ENCODE results near the gene RHOC.

RHOC gene

DNA sequence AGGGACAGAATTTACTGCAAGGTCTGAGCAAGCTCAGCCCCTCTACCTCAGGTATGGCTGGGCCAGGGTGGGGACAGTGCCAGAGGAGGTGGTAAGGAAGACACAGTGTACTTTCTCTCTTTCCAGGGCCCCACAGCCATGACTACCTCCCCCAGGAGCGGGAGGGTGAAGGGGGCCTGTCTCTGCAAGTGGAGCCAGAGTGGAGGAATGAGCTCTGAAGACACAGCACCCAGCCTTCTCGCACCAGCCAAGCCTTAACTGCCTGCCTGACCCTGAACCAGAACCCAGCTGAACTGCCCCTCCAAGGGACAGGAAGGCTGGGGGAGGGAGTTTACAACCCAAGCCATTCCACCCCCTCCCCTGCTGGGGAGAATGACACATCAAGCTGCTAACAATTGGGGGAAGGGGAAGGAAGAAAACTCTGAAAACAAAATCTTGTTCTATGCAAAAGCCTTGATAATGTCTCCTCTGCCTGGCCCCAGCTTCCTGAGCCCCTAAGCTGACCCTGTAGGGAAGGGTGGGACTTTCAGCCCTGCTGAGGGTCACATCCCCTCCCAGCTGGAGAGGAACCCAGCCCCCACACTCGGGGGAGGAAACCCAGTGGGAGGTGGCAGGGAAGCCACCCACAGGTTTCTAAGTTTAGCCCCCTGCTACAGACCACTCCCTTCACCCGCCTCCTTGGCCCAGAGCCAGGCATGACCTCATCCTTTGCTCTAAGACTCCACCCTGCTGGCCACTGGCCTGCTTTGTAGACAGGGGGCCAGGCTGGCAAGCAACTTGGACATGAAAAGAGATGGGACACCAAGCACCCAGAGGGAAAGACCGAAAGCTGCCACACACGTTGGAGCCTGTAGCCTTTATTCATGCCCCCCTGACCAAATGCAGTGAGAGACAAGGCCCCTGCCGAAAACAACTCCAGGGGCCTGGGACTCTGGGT is 6.4 kb downstream of the RHOC start:
- DNase-seq = peak; percentile 67 to 74

DNA sequence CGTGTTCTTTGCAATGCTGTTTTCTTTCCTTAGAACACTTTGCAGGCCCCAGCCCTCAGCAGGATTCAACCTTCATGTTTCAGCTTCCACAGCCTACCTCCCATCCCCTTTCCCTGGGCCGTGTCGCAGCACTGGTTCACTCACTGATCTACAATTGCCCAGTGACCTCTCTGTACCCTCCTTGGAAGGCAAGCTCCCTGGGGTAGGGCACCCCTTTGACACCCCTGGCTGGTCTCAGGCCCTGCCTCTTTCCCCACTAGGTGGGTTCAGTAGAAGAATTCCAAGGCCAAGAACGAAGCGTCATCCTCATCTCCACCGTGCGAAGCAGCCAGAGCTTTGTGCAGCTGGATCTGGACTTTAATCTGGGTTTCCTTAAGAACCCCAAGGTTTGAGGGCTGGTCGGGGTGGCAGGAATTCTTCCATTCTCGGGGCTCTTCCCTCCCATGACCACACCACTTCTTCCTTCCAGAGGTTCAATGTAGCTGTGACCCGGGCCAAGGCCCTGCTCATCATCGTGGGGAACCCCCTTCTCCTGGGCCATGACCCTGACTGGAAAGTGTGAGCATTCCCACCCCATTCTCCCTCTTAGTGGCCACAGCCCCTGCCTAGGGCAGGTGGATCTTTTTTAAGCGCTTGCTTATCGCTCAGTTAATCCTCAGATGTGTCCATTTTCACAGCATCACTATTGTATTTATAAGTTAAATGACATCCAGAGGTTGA is 7.3 kb downstream of the RHOC start:
- no peak for DNase-seq

DNA sequence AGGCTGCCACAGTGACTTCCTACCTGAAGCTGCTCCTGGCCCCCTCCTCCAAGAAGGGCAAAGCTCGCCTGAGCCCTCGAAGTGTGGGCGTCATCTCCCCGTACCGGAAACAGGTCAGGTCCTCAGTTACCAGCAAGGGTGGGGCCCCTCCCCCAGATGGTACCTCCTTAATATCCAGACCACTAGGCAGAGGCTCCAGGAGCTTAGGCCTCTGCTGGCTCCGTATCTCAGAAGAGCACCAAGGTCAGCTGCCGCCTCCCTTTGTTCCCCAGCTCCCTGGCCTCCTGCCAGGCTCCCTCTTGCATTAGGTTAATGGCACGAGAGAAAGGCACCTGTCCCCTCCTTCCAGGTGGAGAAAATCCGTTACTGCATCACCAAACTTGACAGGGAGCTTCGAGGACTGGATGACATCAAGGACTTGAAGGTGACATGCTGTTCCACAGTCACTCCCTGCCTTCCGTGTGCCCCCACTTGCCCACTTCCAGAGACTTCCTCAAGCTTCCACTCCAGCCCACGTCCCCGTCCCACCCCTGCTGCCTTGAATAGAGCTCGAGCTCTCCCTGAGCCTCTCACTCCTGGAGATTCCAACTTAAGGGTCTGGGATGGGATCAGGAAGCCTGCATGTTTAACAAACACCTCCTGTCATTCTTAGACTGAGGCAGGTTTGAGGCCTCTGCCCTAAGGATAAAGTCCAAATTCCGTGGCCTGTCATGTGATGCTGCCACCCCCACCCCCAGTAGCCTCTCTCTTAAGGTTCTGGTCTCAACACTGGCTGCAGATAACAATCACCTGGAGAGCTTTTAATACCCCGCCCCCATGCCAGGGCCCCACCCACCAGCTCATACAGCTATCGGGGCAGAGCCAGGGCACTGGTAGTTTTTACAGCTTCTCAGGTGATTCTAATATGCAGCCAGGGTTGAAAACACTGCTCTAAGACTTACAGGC is 8.3 kb downstream of the RHOC start:
- no peak for DNase-seq

DNA sequence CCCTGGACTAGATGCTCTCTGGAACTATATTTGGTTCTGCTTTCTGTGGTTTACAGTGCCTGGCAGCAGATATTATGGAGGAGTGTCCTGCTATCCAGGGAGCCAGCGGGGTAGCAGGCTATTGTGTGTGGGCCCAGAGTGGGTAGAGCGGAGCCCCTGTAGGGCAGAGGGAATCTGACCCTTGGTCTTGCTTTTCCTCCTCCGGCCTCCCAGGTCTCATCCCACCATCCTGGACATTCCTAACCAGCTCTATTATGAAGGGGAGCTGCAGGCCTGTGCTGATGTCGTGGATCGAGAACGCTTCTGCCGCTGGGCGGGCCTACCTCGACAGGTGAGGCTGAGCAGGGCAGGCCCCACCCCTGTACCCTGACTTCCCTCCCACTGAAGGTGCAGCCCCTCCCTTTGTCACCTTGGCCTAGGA is 9.1 kb downstream of the RHOC start:
- DNase-seq = no peak

DNA sequence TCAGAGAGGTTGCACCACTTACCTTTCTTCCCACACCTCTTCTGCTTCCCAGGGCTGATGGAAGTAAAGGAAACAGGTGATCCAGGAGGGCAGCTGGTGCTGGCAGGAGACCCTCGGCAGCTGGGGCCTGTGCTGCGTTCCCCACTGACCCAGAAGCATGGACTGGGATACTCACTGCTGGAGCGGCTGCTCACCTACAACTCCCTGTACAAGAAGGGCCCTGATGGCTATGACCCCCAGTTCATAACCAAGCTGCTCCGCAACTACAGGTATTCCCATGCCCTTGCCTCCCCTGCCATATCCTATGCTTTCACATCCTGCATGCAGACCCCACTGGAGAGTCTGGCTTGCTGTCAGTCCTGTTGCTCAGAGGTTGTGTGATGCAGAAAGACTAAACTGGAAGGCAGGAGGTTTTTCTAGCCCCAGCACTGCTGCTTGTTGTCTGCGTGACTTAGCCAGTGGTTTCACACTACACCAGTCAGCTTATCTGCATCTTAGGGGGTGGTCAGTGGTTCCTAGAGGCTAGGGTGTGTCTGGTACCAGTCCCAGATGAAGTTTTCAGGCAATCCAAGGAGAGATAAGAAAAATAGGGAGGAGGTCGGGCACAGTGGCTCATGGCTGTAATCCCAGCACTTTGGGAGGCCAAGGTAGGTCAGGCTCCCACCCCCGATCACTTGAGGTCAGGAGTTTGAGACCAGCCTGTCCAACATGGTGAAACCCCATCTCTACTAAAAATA is 10.2 kb downstream of the RHOC start:
- no peak for DNase-seq

DNA sequence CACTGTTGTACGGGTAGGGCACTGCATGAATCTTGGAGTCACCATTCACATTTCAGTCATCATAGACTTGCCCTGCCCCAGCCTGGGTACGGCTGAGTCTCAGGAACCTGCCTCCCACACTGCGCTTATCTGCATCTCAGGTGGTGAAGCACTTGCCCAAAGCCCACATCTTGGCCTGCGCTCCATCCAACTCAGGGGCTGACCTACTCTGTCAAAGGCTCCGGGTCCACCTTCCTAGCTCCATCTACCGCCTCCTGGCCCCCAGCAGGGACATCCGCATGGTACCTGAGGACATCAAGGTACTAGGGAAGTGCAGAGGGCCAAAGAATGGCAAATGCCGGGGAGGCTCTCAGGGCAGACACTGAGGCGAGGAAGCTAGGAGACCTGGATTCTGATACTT is 11.7 kb downstream of the RHOC start:
- DNase-seq = no peak

DNA sequence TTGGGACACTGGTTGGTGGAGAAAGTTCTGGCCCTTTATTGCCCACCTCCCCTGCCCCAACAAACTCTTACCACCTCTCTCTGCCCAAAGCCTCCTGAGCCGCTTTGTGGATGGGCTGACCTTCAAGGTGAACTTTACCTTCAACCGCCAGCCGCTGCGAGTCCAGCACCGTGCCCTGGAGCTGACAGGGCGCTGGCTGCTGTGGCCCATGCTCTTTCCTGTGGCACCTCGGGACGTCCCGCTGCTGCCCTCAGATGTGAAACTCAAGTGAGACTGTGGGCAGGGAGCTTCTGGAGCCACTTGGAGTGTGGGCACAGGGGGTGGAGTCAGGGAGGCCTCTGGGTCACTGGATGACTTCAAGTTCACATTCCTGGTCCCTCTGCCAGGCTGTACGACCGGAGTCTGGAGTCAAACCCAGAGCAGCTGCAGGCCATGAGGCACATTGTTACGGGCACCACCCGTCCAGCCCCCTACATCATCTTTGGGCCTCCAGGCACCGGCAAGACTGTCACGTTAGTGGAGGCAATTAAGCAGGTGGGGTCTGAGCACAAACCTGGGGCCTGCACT is 12.5 kb downstream of the RHOC start:
- DNase-seq = no peak

DNA sequence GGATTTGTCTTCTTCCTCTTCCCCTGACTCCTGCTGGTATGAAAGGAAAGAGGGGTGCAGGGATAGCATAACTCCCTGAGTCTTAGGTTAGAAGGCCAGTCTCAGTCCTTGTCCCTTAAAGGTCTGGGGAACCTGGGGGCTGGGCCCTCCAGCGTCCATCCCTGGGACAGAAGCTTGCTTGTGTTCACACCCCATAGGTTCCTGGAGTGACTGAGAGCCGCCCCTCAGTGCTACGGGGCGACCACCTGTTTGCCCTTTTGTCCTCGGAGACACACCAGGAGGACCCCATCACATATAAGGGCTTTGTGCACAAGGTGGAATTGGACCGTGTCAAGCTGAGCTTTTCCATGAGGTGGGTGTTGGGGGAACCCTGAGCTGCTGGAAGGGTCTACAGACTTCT is 13.1 kb downstream of the RHOC start:
- no peak for DNase-seq

DNA sequence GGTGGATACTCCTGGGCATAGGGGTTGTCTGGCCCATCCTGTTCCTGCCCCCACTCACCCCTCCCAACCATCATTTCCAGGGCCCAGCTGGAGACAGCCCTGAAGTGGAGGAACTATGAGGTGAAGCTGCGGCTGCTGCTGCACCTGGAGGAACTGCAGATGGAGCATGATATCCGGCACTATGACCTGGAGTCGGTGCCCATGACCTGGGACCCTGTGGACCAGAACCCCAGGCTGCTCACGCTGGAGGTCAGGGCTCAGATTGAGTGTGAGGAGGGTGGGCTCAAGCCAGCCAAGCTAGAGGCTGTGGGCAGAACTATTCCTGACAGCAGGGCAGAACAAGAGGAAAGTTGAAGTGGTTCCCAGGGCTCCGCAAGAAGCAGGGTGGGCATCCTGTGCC is 14.2 kb downstream of the RHOC start:
- no peak for DNase-seq

DNA sequence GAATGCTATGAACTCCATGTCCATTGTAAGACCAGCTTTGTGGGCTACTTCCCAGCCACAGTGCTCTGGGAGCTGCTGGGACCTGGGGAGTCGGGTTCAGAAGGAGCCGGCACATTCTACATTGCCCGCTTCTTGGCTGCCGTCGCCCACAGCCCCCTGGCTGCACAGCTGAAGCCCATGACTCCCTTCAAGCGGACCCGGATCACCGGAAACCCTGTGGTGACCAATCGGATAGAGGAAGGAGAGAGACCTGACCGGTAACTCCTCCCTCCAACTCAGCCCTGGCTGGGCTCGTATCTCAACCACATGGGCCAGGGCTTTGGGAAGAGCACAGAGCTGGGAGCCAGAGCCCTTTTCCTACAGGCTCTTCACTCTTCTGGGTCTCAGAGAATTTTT is 17.1 kb downstream of the RHOC start:
- DNase-seq = no peak

DNA sequence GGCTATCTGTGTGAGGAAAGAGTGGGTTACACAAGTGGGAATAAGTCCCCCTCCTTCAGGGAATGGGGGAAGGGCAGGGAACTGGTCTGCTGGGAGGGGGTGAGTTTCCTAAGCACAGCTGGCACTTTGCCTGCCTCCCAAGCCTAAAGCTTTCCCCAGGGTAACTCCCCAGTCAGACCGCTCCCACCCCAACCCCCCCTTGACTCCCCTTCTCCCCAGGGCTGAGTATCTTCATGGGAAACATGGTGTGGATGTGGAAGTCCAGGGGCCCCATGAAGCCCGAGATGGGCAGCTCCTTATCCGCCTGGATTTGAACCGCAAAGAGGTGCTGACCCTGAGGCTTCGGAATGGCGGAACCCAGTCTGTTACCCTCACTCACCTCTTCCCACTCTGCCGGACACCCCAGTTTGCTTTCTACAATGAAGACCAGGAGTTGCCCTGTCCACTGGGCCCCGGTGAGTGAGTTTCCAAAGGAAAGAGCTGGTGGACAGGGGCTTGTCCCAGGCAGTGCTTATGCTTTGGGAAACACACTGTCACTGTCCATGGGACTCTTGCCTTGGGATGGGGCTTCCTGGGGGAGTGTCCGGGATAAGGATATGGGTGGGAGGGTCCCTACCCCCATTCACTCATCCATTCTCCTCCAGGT is 17.6 kb downstream of the RHOC start:
- no peak for DNase-seq

DNA sequence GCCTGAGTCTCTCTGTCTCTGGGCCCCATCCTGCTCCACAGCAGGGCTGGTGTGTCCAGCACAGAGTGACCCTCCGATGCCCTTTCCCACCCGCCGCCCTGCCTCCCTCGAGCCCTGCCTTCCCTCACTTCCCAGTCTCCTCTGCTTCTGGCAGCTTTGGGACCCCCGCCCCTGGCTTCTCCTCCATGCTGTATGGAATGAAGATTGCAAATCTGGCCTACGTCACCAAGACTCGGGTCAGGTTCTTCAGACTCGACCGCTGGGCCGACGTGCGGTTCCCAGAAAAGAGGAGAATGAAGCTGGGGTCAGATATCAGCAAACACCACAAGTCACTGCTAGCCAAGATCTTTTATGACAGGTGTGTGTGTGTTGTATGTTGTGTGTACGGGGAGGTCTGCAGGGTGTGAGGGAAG is 18.1 kb downstream of the RHOC start:
- DNase-seq = no peak

DNA sequence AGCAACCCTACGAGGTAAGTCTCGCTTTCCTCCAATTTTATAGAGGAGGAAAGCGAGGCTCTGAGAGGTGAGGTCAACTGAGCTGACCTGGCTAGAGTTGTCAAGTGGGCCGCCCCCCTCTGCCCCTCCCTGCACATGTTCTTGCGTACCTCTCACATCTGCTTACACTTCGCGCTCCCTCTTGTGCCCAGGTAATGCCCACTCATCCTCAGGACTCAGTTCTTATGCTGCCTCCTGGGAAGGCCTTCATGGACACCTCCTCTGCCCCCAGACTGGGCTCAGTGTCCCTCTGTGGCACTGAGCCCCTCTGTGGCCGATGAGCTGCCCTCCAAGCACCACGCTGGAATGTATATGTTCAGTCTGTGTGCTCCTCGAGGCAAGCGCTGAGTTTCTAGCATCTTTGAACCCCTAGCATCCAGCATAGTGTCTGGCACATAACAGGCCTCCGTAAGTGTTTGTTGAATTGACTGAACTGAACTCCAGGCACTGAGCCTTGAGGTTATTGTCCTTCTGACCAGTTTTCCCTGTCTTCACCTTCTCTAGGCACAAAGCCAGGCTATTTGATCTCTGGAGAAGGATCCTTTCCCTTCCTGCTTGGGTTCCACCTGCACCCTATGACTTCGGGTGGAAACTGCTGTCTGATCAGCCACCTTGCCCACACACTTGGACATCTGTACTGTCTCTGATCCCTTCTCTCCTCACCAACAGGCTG is 19.0 kb downstream of the RHOC start:
- DNase-seq = no peak

DNA sequence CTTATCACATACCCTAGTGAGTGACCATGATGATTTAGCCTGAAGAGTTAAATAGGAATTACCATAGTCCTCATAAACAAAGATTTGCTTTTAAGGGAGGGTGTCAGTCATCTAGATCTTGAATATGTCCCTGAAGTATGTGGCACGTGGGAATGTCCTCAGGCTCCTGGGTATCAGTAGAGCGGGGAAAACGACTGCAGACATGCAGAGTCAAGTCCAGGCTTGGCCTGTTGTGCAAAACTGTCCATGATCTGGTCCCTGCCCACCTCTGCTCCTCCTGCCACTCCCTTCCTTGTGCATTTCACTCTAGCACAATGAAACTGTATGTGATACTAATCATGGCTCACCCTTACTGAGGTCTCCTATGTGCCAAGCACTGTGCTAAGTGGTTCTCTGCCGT is 19.6 kb downstream of the RHOC start:
- no peak for DNase-seq

DNA sequence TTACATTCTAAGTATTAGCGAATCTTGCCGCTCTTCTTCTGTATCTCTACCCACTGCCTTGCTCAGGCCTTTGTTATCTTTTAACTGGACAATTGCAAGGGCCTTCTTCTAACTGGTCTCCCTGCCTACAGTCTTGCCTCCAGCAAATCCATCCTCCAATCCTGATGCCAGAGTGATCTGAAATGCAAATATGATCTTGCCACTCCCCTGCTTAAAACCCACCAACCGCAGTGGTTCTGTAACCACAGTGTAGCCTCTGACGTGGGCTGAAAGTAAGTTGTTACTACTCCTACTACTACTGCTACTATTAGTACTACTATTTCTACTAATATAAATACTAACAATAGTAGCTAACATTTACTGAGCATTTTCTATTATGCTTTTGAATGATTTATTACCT is 20.1 kb downstream of the RHOC start:
- no peak for DNase-seq

DNA sequence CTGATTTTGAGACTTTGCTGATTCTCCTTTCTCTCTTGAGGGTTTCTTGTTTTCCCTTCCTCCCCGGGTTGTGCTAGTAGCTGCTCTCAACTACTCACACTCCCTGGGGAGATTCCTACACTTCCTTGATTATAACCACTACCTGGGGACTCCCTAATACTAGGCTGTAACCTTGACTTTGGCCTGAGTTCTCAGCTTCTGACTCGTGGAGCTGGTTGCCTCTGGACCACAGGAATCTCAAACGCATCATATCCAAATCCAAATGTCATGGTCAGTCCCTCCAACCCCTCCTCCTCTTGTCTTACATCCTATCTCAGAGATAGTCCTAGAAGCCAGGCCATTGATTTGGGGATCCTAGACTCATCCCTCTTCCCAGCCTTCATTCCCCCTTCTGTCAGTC is 20.5 kb downstream of the RHOC start:
- no peak for DNase-seq

DNA sequence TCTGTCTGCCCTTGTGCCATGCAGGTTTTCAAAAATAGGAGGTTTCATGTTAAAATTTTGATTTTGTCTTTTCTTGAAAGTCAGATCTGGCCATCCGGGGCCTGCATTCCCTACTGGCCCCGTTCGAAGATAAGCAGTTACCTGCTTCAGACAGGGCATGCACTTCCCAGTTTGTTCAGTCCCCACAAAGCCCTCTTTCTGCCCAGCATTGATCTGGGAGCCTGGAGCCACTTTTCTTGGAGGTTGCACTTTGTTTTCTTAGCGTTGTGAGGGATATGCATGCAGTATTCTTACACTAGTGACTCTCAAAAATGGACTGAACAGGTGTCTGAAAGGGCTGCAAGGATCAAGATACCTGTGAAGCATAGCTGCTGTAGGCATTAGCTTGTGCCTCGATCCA is 21.0 kb downstream of the RHOC start:
- DNase-seq = no peak

DNA sequence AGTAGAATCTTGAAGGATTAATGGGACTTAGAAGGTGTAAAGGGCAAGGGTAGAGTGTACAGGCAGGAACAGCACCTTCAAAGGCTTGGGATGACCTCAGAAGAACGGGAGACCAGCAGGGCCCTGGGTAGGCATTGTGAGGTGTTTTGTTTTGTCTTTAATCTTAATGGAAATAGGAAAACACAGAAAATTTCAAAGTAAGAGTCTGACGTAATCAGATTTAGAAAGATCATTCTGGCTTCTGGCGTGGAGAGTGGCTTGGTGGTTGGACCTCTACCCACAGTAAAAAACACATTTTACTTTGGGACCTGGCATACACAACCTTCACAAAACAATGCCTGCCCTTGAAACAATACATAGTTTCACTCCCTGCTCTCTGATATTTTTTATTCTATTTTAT is 28.3 kb downstream of the RHOC start:
- no peak for DNase-seq

DNA sequence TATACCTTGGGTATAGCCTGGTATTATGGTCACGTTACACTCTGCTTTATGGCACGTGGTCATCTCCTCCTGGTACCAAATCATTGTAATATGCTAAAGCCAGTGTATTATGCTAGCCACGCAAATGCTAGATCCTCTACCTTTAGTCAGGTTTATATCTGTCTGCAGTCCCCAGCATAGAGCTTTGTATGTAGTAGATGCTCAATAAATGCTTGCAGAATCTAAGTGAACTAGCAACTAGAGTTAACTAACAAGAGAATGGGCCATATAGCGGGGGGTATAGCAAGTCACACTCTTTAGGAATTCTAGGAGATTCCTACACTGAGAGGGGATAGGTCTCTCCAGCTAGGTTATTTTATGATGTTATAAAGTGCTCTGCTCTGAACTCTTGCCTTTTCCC is 29.4 kb downstream of the RHOC start:
- DNase-seq = no peak

DNA sequence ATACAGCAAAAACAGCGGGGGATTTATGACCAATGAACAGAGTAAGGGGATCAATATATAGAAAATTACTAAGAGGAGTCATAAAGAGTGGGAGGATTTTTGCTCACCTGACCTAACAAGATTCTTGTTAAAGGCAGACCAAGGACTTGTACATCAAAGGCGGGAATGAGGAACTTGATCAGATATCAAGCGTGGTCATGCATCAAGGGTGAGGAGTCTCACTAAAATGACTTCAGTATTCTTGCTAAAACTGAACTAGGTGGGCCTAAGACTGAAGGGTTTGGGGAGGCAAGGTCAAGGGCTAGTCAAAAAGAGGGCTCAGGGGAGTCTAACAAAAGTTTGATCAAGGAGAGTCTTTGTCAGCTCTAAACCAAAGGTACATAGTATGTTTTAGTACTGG is 30.4 kb downstream of the RHOC start:
- DNase-seq = no peak

Measured in stimulated activated CD4-positive, alpha-beta T cell treated with anti-CD3 and anti-CD28 coated beads, Interleukin-2, amount 100 ng/mL, for 24 hours (primary cell).